AG09319 (cell line): ENCODE measurements around the gene MATN3.

Source experiments
- DNase-seq: peaks from one replicate; pipeline ENCODE4 v3.0.0-alpha.2; 2010; ENCODE audit warnings: low read depth; ENCODE audit errors: extremely low read depth
- TF ChIP-seq, protein P1 (sequence below): IDR thresholded peaks from 2 replicates; pipeline ENCODE4 v1.5.1; 2011; ENCODE audit warnings: low read depth, mild to moderate bottlenecking, inconsistent platforms, low read length, moderate library complexity

MATN3 gene

DNA sequence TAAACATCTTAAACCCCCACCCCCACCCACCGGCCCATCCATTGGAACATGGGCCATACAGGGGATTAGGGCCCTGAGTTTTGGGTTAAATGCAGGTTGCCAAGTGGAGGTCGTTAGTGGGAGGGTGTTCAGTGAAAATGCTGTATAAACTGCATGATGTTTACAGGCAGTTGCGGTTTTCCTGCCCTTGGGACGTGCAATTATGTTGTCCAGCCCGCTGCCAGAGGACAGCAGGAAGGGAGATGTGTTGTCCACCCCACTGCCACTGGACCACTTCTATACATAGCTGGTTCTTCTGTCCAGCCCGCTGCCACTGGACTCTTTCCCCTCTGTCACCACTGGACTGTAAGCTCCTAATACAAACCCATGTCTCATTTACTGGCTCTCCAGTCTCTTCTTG lies 41.7 kb upstream of the MATN3 start:
- no peak for DNase-seq
- TF ChIP-seq, protein P1, sequence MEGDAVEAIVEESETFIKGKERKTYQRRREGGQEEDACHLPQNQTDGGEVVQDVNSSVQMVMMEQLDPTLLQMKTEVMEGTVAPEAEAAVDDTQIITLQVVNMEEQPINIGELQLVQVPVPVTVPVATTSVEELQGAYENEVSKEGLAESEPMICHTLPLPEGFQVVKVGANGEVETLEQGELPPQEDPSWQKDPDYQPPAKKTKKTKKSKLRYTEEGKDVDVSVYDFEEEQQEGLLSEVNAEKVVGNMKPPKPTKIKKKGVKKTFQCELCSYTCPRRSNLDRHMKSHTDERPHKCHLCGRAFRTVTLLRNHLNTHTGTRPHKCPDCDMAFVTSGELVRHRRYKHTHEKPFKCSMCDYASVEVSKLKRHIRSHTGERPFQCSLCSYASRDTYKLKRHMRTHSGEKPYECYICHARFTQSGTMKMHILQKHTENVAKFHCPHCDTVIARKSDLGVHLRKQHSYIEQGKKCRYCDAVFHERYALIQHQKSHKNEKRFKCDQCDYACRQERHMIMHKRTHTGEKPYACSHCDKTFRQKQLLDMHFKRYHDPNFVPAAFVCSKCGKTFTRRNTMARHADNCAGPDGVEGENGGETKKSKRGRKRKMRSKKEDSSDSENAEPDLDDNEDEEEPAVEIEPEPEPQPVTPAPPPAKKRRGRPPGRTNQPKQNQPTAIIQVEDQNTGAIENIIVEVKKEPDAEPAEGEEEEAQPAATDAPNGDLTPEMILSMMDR, result no peak

DNA sequence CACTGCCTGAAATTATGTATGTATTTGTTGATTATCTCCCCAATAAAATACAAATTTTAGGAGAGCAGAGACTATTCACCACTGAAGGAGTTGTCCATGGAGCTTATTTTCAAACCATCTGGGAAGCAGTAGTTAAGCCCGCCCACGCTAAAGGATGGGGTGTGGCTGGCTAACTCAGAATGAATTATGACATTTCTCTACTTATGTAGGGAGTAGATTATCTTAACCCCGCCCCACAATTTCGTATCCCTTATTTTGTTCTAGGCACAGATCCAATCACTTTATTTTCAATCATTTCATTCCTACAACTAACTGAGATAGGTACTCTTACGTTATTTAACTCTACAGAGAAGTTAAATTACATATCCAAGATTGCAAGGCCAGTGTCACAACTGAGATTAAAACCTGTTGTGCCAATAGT lies 40.4 kb upstream of the MATN3 start:
- peak; percentile 62 for DNase-seq
- TF ChIP-seq, protein P1, result no peak

DNA sequence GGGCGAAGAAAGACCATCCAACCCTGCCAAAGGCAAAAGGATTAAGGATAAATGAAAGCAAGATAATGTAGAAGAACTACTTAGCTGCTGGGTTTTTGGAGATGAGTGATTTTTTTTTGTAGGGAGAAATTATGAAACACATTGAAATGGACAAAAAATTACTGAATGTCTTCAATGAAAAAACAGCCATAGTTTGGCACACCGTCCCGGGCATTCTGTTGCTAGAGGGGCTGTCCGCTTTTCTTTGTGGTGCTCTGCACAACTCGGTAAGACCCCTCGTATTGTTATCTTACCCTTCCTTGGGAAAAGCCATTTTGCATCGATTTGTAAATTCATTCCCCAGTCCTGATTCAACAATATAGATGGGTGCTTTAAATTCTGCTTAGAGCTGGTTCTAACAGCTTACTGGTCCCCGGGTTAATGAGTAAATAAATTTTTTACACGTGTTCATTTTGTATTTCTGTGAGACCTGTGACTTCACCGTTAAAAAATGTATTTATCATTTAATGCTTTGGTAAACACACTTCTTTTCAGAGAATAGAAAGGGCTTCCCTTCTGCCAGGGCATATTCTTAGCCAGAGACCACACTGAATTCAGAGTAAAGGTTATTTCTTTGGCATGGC lies 39.9 kb upstream of the MATN3 start:
- no peak for DNase-seq
- TF ChIP-seq, protein P1, result no peak

DNA sequence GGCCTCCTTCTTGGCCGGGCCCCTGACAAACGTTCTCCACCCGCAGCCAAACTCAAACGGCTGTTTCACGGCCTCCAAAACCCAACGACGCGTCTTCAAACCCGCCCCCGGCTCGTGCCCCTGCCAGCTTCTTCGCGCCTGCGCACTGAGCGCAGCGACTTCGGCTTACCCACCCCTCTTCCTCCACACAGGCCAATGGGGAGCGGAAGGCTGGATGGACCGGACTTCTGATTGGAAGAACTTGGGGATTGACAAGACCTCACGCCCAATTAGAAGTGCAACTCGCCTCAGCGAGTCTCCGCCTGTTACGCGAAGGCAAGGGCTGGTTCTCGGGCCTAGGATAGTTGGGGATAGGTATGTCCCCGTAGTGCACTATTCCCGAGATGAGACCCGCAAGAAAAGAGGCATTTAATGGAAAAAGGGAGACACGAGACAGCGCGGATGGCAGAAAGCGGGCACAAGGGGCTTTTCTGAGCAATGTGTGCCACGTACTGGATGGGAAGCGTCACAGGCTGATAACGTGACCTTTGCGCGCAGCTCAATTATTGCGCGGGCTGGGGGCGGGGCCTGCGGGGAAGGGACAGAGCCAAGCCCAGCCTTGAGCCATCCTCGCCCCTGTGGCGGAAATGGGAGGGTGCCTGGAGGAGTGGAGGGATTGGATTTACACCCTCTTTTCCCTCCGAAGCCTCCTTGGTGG lies 39.2 kb upstream of the MATN3 start, which contains the start of gene LAPTM4A:
TSS of gene LAPTM4A (minus strand) at position 97 of the 697 bp plus-strand sequence. CDS start 108 bp downstream, outside the sequence.
- TF ChIP-seq, protein P1, result no peak
- DNase-seq, result peak; percentile 100

DNA sequence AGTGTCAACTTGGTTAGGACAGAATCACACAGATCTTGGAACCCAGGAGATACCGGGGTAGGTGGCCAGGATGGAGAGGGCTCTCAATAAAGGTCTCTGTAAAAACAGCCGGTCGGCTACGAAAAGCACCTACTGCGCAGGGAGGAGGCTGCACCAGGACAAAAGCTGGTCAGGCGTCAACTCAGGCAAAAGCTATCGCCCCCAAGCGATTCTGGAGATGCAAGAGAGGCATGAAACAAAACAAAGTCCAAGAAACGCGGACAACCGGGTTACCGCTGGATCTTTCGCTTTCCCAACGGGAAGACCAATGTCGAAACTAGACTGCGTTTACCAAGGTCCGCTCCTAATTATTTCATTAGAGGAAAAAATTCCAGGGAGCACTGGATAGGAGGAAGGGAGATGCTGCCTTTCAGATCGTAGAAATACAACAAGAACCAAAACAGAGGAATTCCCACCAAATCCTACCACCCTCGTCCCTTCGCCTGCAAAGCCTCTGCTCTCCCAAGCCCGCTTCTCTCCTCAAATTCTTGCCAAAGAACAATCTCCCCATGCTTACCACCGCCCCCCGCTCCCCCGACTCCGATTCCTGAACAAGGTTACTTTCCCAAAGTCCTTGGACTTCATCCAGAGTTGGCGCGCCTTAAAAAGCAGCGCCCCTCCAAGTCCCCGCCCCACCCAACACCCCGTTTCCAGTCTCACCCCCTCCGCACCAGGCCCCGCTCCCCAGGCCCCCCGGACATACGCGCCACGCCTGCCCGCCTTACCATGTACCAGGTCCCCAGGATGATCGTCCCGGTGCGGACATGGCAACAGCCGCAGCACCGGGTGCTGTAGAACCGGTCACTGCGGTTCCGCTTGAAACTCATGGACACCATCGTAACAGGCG lies 38.4 kb upstream of the MATN3 start:
- DNase-seq, result no peak
- TF ChIP-seq, protein P1, result peak; percentile 16

DNA sequence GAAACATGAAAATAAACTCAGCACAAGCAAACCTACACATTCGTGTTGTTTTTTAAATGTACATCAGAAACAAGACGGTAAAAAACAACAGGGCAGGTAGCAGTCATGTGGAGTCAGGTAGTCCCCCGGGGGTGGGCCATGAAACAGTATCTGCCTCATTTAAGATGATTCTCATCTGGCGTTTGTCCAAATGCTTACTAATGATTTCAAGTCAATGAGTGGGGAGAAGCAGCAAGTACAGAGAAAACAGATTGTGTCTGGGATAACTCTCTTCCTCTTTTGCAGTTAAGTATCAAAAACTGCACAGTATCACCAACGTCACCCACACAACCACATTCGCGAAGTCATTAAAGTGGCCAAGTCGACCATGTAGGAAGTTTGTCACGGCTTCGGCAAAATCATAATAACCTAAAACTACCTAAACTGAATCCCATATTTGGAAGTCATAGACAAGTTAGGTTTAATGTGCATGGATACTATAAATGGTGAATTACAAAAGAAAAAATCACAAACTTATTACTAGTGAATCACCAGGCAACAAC lies 37.7 kb upstream of the MATN3 start:
- TF ChIP-seq, protein P1, result no peak
- no peak for DNase-seq
